ENCODE data around the gene KAT6B. TPM values are rescaled to one million over a fixed set of nuclear protein-coding genes. Genes with fewer than 3 reads are reported as not detected.

KAT6B gene
- total and polyA plus RNA-seq, 2 experiments from 2014 or later, result 15.8 to 36.2 TPM

- H3K9me3 ChIP-seq (ENCODE audit: low read depth), result no peaks in the 10 kb centered on the region
- WGBS (ENCODE audit: low lambda C conversion rate, missing lambda C conversion rate), result 98% methylated on average over 10 of the region's 10 CpGs
- H3K36me3 ChIP-seq (replicated peaks; ENCODE audit: insufficient read depth, low read depth), result no peaks in the 10 kb centered on the region
- H2AFZ ChIP-seq, result no peak overlapping the region
- H3K4me3 ChIP-seq, result no peak overlapping the region
- TF ChIP-seq EZH2phosphoT487 (IDR thresholded peaks at IDR 0.05; ENCODE audit: low read depth, severe bottlenecking, unreplicated experiment), result no peak
- TF ChIP-seq, protein P1, sequence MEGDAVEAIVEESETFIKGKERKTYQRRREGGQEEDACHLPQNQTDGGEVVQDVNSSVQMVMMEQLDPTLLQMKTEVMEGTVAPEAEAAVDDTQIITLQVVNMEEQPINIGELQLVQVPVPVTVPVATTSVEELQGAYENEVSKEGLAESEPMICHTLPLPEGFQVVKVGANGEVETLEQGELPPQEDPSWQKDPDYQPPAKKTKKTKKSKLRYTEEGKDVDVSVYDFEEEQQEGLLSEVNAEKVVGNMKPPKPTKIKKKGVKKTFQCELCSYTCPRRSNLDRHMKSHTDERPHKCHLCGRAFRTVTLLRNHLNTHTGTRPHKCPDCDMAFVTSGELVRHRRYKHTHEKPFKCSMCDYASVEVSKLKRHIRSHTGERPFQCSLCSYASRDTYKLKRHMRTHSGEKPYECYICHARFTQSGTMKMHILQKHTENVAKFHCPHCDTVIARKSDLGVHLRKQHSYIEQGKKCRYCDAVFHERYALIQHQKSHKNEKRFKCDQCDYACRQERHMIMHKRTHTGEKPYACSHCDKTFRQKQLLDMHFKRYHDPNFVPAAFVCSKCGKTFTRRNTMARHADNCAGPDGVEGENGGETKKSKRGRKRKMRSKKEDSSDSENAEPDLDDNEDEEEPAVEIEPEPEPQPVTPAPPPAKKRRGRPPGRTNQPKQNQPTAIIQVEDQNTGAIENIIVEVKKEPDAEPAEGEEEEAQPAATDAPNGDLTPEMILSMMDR (IDR thresholded peaks at IDR 0.05; ENCODE audit: poor library complexity), result no peak
- TF ChIP-seq EZH2 (IDR thresholded peaks at IDR 0.05; ENCODE audit: borderline replicate concordance), result no peak
- H4K20me1 ChIP-seq (ENCODE audit: insufficient read depth, poor library complexity, severe bottlenecking), result no peaks in the 10 kb centered on the region
- no peaks in the 10 kb centered on the region for H3K9me2 ChIP-seq (replicated peaks; ENCODE audit: insufficient read depth)
- no peak for DNase-seq (ENCODE audit: low spot score)
- H3K4me2 ChIP-seq, result no peak overlapping the region
- no peaks in the 10 kb centered on the region for H3K4me1 ChIP-seq (ENCODE audit: insufficient read depth)
- H3K79me2 ChIP-seq, result no peaks in the 10 kb centered on the region
- H3K27ac ChIP-seq, result no peak overlapping the region
- no peaks in the 10 kb centered on the region for H3K27me3 ChIP-seq
Measured at GRCh38 chr10:75030371-75030770, 204.0 kb downstream of the KAT6B start.

DNA sequence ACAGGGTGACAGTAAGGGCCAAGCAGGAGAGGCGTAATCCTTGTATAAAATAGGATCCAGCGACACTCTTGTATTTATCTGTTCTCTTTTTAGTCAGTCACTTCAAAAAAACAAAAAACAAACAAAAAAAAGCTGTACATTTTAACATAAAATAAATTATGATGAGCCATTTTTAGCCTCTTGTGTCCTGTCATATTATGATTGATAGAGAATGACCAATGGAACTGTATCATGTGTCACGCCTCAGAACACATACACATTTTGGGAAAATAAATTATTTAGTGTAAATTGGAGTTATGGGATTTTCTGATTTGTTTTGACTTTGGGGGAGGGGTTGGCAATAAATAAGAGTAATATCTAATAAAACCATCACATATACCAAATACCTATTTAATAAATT, 205.7 kb downstream of the KAT6B start:
- Histone ChIP-seq H3K4me2 (no peak overlapping the region), H3K4me3 (no peak overlapping the region), H3K9me3 (ENCODE audit: low read depth) (no peaks in the 10 kb centered on the region), H3K4me1 (ENCODE audit: insufficient read depth) (no peaks in the 10 kb centered on the region), H2AFZ (no peak overlapping the region), H3K36me3 (replicated peaks; ENCODE audit: insufficient read depth, low read depth) (no peaks in the 10 kb centered on the region), H4K20me1 (ENCODE audit: insufficient read depth, poor library complexity, severe bottlenecking) (no peaks in the 10 kb centered on the region), H3K27ac (no peak overlapping the region), H3K9me2 (replicated peaks; ENCODE audit: insufficient read depth) (no peaks in the 10 kb centered on the region), H3K79me2 (no peaks in the 10 kb centered on the region), H3K27me3 (no peaks in the 10 kb centered on the region)
- WGBS (ENCODE audit: low lambda C conversion rate, missing lambda C conversion rate), result 98% methylated on average over 3 of the region's 3 CpGs
- no peak for TF ChIP-seq EZH2phosphoT487 (IDR thresholded peaks at IDR 0.05; ENCODE audit: low read depth, severe bottlenecking, unreplicated experiment)
- TF ChIP-seq, protein P1 (IDR thresholded peaks at IDR 0.05; ENCODE audit: poor library complexity), result no peak
- no peak for TF ChIP-seq EZH2 (IDR thresholded peaks at IDR 0.05; ENCODE audit: borderline replicate concordance)
- no peak for DNase-seq (ENCODE audit: low spot score)

DNA sequence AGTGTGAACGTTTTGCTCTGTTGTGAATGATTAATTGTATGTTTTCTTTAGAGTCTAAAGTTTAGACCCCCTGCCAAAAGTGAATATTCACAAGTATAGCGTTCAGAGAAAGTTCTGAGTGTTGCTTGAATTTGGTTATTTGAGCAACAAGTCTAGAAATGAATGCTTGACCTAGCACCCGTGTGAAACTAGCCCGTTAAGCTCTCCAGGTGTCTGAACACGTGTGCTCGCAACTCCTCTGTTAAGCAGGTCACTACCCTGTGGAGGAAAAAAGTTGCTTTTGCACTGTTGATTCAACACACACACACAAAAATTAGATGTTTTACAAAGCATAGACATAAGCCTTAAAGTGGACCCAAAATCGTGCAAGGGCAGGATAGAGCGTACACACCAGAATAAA, 206.4 kb downstream of the KAT6B start:
- no peak for TF ChIP-seq EZH2 (IDR thresholded peaks at IDR 0.05; ENCODE audit: borderline replicate concordance)
- TF ChIP-seq, protein P1 (IDR thresholded peaks at IDR 0.05; ENCODE audit: poor library complexity), result no peak
- TF ChIP-seq EZH2phosphoT487 (IDR thresholded peaks at IDR 0.05; ENCODE audit: low read depth, severe bottlenecking, unreplicated experiment), result no peak
- 89% methylated on average over 8 of the region's 8 CpGs for WGBS (ENCODE audit: low lambda C conversion rate, missing lambda C conversion rate)
- H3K27me3 ChIP-seq, result no peaks in the 10 kb centered on the region

More for the DNA sequence above, 206.4 kb downstream of the KAT6B start:
- H3K27ac ChIP-seq, result no peak overlapping the region
- no peak overlapping the region for H2AFZ ChIP-seq
- no peaks in the 10 kb centered on the region for H4K20me1 ChIP-seq (ENCODE audit: insufficient read depth, poor library complexity, severe bottlenecking)
- H3K79me2 ChIP-seq, result no peaks in the 10 kb centered on the region
- H3K4me1 ChIP-seq (ENCODE audit: insufficient read depth), result no peaks in the 10 kb centered on the region
- no peaks in the 10 kb centered on the region for H3K9me3 ChIP-seq (ENCODE audit: low read depth)
- H3K4me2 ChIP-seq, result no peak overlapping the region
- DNase-seq (ENCODE audit: low spot score), result no peak
- no peaks in the 10 kb centered on the region for H3K36me3 ChIP-seq (replicated peaks; ENCODE audit: insufficient read depth, low read depth)
- H3K4me3 ChIP-seq, result no peak overlapping the region
- no peaks in the 10 kb centered on the region for H3K9me2 ChIP-seq (replicated peaks; ENCODE audit: insufficient read depth)

Data from hepatocyte (in vitro differentiated cells).